Measurements from ENCODE around the gene RGS14.
"Not testable (repeated sequence)": the region's sequence is repeated elsewhere in the genome, so short reads cannot be mapped to it uniquely, and the experiment has no call there.

The RGS14 gene

DNA sequence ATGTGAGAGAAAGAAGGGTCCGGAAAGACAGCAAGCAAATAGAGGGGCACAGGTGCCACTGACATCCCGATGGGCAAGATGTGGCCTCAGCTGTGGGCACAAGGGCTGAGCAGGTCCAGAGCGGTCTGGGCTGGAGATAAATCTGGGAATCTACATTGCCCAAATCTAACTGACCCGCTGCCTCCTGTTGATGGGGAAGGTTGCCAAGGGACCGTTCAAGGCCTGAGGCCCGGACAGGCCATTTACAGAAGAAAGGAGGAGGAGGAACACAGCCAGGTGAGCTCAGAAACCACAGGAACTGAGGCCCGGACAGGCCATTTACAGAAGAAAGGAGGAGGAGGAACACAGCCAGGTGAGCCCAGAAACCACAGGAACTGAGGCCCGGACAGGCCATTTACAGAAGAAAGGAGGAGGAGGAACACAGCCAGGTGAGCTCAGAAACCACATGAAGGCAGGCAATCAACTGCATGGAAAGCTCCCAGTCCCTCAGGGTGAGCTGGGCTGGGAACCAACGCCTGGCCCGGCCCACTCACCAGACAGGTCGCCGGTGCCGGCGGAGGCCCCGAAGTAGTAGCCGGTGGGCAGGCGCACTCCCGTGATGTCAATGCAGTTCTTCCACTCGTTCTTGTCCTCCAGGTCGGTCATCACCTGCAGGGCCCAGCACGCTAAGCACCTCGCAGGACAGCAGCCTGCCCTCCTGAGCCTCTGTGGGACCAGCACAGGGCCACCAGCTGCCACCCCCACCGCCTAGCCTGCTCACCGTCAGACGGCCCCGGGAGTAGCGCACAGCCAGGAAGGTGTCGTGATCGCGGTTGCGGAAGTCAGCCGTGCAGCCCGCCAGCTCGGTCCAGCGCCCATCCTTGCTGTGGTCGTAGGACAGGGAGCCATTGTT lies 20.9 kb upstream of the RGS14 start:
- TF ChIP-seq, protein P1, sequence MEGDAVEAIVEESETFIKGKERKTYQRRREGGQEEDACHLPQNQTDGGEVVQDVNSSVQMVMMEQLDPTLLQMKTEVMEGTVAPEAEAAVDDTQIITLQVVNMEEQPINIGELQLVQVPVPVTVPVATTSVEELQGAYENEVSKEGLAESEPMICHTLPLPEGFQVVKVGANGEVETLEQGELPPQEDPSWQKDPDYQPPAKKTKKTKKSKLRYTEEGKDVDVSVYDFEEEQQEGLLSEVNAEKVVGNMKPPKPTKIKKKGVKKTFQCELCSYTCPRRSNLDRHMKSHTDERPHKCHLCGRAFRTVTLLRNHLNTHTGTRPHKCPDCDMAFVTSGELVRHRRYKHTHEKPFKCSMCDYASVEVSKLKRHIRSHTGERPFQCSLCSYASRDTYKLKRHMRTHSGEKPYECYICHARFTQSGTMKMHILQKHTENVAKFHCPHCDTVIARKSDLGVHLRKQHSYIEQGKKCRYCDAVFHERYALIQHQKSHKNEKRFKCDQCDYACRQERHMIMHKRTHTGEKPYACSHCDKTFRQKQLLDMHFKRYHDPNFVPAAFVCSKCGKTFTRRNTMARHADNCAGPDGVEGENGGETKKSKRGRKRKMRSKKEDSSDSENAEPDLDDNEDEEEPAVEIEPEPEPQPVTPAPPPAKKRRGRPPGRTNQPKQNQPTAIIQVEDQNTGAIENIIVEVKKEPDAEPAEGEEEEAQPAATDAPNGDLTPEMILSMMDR (IDR thresholded peaks at IDR 0.05; ENCODE audit: low read depth, low read length) = no peak
- in situ Hi-C loops (cut with HindIII; ENCODE audit: low sequenced_read_pairs) = no loop called here
- H3K4me3 ChIP-seq (ENCODE audit: low read depth, low read length) = no peak overlapping the region
- DNase-seq (ENCODE audit: low read depth, low spot score) = no peak

DNA sequence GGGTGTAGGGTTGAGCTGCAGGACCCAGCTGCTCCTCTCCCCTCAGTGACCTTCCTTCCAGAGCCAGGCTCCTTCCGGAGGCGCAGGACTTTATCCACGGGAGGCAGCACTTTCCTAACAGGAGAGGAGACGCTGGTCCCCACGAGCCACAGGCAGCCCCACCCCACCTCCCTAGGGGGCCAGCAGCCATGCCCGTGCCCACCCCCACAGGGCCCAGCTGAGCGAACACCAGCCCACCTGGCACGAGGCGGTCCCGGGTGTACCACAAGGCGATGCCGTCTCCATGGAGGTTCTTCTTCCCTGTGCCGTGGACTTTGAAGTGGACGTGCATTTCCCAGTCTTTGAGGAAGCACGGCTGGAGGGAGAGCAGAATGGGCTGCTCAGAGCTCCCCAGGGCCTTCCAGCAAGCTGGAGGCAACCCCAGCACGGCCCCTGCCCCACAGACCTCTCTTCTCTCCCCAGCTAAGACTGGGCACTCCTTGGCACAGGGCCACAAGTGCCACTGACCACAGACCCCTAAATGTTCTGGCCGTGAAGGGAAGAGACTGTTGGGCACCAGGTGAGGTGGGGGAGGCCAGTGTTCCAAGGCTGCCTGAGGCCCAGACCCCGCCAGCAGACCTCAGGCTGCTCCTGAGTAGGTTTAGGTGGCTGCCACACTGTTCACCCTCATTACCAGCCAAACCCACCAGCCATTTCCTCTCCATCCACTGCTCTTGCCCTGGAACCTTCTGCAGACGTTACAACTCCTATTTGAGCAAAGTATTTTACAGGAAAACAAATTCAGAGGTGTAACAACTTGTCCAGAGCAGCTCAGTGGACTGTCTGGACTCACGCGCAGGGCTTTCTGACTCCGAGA lies 19.2 kb upstream of the RGS14 start:
- DNase-seq (ENCODE audit: low read depth, low spot score) = no peak
- TF ChIP-seq, protein P1 (IDR thresholded peaks at IDR 0.05; ENCODE audit: low read depth, low read length) = no peak
- in situ Hi-C loops (cut with HindIII; ENCODE audit: low sequenced_read_pairs) = no loop called here
- H3K4me3 ChIP-seq (ENCODE audit: low read depth, low read length) = no peak overlapping the region

DNA sequence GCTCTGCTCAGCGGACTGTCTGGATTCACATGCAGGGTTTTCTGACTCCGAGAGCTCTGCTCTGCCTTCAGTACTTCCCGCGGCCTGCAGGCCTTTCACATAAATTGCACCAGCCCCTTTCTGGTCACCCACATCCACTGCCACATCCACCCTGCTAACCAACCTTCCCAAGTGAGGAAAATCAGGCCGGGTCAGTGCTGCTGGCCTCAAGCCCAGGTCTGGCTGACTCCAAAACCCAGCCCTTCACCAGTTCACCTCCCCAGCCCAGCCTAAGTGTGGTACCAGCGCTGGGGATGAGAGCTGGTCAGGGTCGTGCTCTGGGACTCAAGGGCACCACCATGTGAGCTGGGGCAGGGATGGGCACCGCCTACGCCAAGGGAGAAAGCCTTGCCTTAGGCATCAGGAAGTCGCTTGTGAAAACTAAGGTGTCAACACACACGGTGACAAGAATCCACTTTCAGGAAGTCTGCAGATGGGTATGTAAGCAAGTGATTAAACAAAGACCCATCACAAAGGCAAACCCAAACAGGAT lies 18.6 kb upstream of the RGS14 start:
- in situ Hi-C loops (cut with HindIII; ENCODE audit: low sequenced_read_pairs) = no loop called here
- no peak for DNase-seq (ENCODE audit: low read depth, low spot score)
- TF ChIP-seq, protein P1 (IDR thresholded peaks at IDR 0.05; ENCODE audit: low read depth, low read length) = no peak
- H3K4me3 ChIP-seq (ENCODE audit: low read depth, low read length) = no peak overlapping the region

DNA sequence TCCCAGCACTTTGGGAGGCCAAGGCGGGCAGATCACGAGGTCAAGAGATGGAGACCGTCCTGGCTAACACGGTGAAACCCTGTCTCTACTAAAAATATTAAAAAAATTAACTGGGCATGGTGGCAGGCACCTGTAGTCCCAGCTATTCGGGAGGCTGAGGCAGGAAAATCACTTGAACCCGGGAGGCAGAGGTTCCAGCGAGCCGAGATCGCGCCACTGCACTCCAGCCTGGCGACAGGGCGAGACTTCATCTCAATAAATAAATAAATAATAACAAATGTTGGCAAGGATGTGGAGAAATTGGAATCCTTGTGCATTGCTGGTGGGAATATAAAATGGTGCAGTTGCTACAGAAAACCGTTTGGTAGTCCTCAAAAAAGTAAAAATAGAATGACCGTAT lies 14.7 kb upstream of the RGS14 start:
- in situ Hi-C loops (cut with HindIII; ENCODE audit: low sequenced_read_pairs); DNase-seq (ENCODE audit: low read depth, low spot score); H3K4me3 ChIP-seq (ENCODE audit: low read depth, low read length): not testable (repeated sequence)

DNA sequence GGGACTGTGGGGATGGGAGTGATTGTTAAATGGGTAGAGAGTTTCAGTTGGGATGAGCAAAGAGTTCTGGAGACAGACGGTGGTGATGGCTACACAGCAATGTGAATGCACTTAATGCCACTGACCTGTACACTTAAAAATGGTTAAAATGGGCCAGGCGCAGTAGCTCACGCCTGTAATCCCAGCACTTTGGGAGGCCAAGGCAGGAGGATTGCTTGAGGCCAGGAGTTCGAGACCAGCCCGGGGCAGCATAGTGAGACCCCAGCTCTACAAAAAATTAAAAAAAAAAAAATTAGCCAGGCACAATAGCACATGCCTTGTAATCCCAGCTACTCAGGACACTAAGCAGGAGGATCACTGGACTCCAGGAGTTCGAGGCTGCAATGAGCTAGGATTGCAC lies 13.9 kb upstream of the RGS14 start:
- in situ Hi-C loops (cut with HindIII; ENCODE audit: low sequenced_read_pairs) = no loop called here
- TF ChIP-seq, protein P1 (IDR thresholded peaks at IDR 0.05; ENCODE audit: low read depth, low read length) = no peak
- no peak overlapping the region for H3K4me3 ChIP-seq (ENCODE audit: low read depth, low read length)
- DNase-seq (ENCODE audit: low read depth, low spot score) = no peak

DNA sequence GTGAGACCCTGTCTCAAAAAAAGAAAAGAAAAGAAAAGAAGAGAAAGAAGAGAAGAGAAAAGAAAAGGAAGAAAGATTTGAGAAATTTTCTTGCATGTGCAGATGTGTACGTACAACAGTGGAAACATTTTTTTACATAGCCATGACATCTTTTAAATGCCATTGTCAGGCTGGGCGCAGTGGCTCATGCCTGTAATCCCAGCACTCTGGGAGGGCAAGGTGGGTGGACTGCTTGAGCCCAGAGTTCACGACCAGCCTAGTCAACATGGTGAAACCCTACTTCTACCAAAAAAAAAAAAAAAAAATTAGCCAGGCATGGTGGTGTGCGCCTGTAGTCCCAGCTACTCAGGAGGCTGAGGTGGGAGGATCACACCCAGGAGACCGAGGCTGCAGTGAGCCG lies 12.8 kb upstream of the RGS14 start:
- no peak overlapping the region for H3K4me3 ChIP-seq (ENCODE audit: low read depth, low read length)
- in situ Hi-C loops (cut with HindIII; ENCODE audit: low sequenced_read_pairs) = no loop called here
- no peak for DNase-seq (ENCODE audit: low read depth, low spot score)
- TF ChIP-seq, protein P1 (IDR thresholded peaks at IDR 0.05; ENCODE audit: low read depth, low read length) = no peak

Data from astrocyte of the spinal cord (primary cell).